ENCODE data around the gene AK5. TPM values are rescaled to one million over a fixed set of nuclear protein-coding genes. Genes with fewer than 3 reads are reported as not detected.

Gene AK5
- total and polyA plus RNA-seq, 2 of the 4 experiments (the other 2 are of a cell fraction), result 22.5 to 25.8 TPM

DNA sequence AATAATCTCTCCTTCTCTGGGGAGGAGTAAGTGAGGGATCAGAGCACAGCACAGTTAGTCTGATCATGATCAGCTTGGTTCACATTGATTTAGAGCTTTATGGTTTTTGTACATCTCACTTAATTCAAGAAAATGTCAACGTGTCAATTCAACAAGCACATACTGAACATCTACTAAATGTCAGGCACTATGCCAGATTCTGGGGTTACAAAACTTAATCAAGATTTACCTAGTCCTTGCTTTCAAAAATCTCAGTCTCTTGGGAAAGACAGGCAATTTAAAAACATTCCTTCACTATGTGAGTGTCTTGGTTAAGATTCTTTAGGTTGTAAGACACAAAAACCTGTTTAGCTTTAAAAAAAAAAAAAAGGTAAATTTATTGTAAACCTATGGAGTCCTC lies 181.4 kb downstream of the AK5 start:
- dilution Hi-C loops (cut with HindIII; ENCODE audit: low sequenced_read_pairs, unreplicated experiment), result no loop called here
- Histone ChIP-seq H3K56ac (ENCODE audit: extremely low read depth, insufficient read depth, low read length) (no peak overlapping the region), H4K91ac (ENCODE audit: insufficient read depth, low read depth, low read length) (no peak overlapping the region), H3K27ac (ENCODE audit: insufficient read depth, low read length) (no peak overlapping the region), H2AK5ac (ENCODE audit: low read depth, low read length) (no peak overlapping the region), H2BK15ac (ENCODE audit: low read depth, low read length) (no peak overlapping the region; the same call in 2 of the 3 replicates), H3K4me1 (ENCODE audit: control insufficient read depth, insufficient read depth, low read length) (peaks cover 12% of the 10 kb centered on the region), H2AFZ (replicated peaks; ENCODE audit: low read length, poor library complexity) (no peak overlapping the region), H3K9ac (ENCODE audit: low read depth, low read length) (no peak overlapping the region), H2BK5ac (ENCODE audit: low read depth, low read length, poor library complexity, severe bottlenecking) (no peak overlapping the region), H3K9me3 (ENCODE audit: control insufficient read depth, insufficient read depth, low read length) (no peaks in the 10 kb centered on the region), H2BK20ac (ENCODE audit: low read depth, low read length) (no peak overlapping the region), H2AK9ac (replicated peaks; ENCODE audit: low read depth, low read length, poor library complexity) (no peak overlapping the region), H3K27me3 (ENCODE audit: control insufficient read depth, insufficient read depth, low read length) (no peaks in the 10 kb centered on the region), H4K8ac (ENCODE audit: low read depth in 2 of 2, low read length in 2 of 2) (no peak overlapping the region), H4K5ac (ENCODE audit: low read depth, low read length) (no peak overlapping the region), H2BK120ac (ENCODE audit: low read depth, low read length) (no peak overlapping the region), H3K23ac (ENCODE audit: low read depth, low read length) (no peak overlapping the region), H3K14ac (replicated peaks; ENCODE audit: low read depth, low read length) (no peak overlapping the region), H3K4ac (ENCODE audit: low read depth, low read length) (no peak overlapping the region), H3K4me3 (ENCODE audit: insufficient read depth, low read depth, low read length) (no peak overlapping the region), H3K36me3 (ENCODE audit: control insufficient read depth, insufficient read depth, low read length) (no peaks in the 10 kb centered on the region), H3K18ac (ENCODE audit: low read depth, low read length) (peak overlapping the region; percentile 34; the same call in 1 of the 2 replicates), H3K4me2 (ENCODE audit: low read depth, low read length) (no peak overlapping the region), H4K20me1 (ENCODE audit: insufficient read depth, low read length) (no peaks in the 10 kb centered on the region), H3K79me1 (ENCODE audit: low read depth in 1 of 2, low read length in 2 of 2) (peaks cover 0 to 35% of the 10 kb centered on the region in 2 experiments; a peak in 1 of 4 replicates), H3K9me1 (ENCODE audit: insufficient read depth, low read length) (peaks cover 21% of the 10 kb centered on the region)
- no peak for ATAC-seq (ENCODE audit: low read depth)
- ChIA-PET POLR2A (ENCODE audit: unreplicated experiment) (interaction anchor here (0.5 kb wide), 1 partner anchor 26 kb away, joined by 3 read pairs; no protein-coding TSS in a partner anchor), CTCF (interaction anchor here (0.6 kb wide), 1 partner anchor 52 kb away, joined by 4 read pairs; no protein-coding TSS in a partner anchor)
- intact Hi-C loops (cut with micrococcal nuclease), result no loop called here
- TF ChIP-seq RCOR1 (IDR thresholded peaks at IDR 0.05; ENCODE audit: insufficient replicate concordance, low read length), result no peak
- TF ChIP-seq CHD1 (IDR thresholded peaks at IDR 0.05; ENCODE audit: low read depth, low read length), result no peak
- no peak for TF ChIP-seq MAFK (IDR thresholded peaks at IDR 0.05; ENCODE audit: low read depth, low read length)
- TF ChIP-seq, protein P1, sequence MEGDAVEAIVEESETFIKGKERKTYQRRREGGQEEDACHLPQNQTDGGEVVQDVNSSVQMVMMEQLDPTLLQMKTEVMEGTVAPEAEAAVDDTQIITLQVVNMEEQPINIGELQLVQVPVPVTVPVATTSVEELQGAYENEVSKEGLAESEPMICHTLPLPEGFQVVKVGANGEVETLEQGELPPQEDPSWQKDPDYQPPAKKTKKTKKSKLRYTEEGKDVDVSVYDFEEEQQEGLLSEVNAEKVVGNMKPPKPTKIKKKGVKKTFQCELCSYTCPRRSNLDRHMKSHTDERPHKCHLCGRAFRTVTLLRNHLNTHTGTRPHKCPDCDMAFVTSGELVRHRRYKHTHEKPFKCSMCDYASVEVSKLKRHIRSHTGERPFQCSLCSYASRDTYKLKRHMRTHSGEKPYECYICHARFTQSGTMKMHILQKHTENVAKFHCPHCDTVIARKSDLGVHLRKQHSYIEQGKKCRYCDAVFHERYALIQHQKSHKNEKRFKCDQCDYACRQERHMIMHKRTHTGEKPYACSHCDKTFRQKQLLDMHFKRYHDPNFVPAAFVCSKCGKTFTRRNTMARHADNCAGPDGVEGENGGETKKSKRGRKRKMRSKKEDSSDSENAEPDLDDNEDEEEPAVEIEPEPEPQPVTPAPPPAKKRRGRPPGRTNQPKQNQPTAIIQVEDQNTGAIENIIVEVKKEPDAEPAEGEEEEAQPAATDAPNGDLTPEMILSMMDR (conservative IDR thresholded peaks at IDR 0.05; ENCODE audit: low read depth, low read length), result no peak
- TF ChIP-seq SMC3 (IDR thresholded peaks at IDR 0.05; ENCODE audit: low read depth, low read length), result no peak
- TF ChIP-seq MXI1 (IDR thresholded peaks at IDR 0.05; ENCODE audit: borderline replicate concordance, low read depth, low read length), result no peak
- no peak for TF ChIP-seq MAZ (IDR thresholded peaks at IDR 0.05; ENCODE audit: borderline replicate concordance, low read depth, low read length)
- no peak for TF ChIP-seq POLR2A (IDR thresholded peaks at IDR 0.05; ENCODE audit: low read depth, low read length)
- TF ChIP-seq, protein P2, sequence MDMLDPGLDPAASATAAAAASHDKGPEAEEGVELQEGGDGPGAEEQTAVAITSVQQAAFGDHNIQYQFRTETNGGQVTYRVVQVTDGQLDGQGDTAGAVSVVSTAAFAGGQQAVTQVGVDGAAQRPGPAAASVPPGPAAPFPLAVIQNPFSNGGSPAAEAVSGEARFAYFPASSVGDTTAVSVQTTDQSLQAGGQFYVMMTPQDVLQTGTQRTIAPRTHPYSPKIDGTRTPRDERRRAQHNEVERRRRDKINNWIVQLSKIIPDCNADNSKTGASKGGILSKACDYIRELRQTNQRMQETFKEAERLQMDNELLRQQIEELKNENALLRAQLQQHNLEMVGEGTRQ (IDR thresholded peaks at IDR 0.05; ENCODE audit: low read depth, low read length), result no peak
- no peak for TF ChIP-seq CEBPB (IDR thresholded peaks at IDR 0.05; ENCODE audit: low read depth, low read length)
- TF ChIP-seq BHLHE40 (IDR thresholded peaks at IDR 0.05; ENCODE audit: low read depth, low read length), result no peak
- BruUV-seq (replicated peaks), result no TSS peak
- no CpG with 5 or more reads among the region's 1 CpG for WGBS, 2 experiments (ENCODE audit: extremely low coverage in 2 of 2, insufficient read length in 1 of 2)
- in situ Hi-C loops (cut with MboI; ENCODE audit: low sequenced_read_pairs), result no loop called here
- no peak for DNase-seq
